ENCODE results near the gene SUGCT.

The SUGCT gene

GRCh38 chr7:40477094-40477493 lies 342.3 kb downstream of the SUGCT start:
- Histone ChIP-seq H3K79me2 (ENCODE audit: control insufficient read depth, insufficient read depth, low read length, poor library complexity) (no peaks in the 10 kb centered on the region), H3K36me3 (ENCODE audit: control insufficient read depth in 1 of 2, insufficient read depth in 2 of 2, low read length in 2 of 2) (no peaks in the 10 kb centered on the region), H4K12ac (ENCODE audit: low read depth, low read length) (no peak overlapping the region), H4K8ac (ENCODE audit: low read depth, low read length) (no peak overlapping the region), H3K18ac (ENCODE audit: low read length) (no peak overlapping the region), H3K23ac (ENCODE audit: low read length) (no peak overlapping the region), H2AK5ac (ENCODE audit: low read length) (no peak overlapping the region), H2AFZ (ENCODE audit: insufficient read depth, low read length, poor library complexity) (no peak overlapping the region), H3K4me3 (ENCODE audit: low read depth, low read length) (no peak overlapping the region), H3K27ac (ENCODE audit: low read depth, low read length) (no peak overlapping the region), H3K4me1 (ENCODE audit: control insufficient read depth in 1 of 2, insufficient read depth in 2 of 2, low read length in 2 of 2) (no peaks in the 10 kb centered on the region), H3K4ac (ENCODE audit: low read depth, low read length) (no peak overlapping the region), H2BK12ac (ENCODE audit: low read length) (no peak overlapping the region), H3K14ac (ENCODE audit: low read length) (no peak overlapping the region), H3K9ac (ENCODE audit: low read length) (no peak overlapping the region), H3K79me1 (ENCODE audit: low read length) (no peaks in the 10 kb centered on the region), H3K27me3 (ENCODE audit: insufficient read depth, low read length) (no peaks in the 10 kb centered on the region), H3K9me3 (ENCODE audit: insufficient read depth, low read depth, low read length) (no peaks in the 10 kb centered on the region), H4K91ac (ENCODE audit: low read depth, low read length) (no peak overlapping the region), H2BK5ac (ENCODE audit: low read depth, low read length, poor library complexity) (no peak overlapping the region), H2BK120ac (ENCODE audit: insufficient read depth, low read length, poor library complexity) (no peak overlapping the region), H3K4me2 (ENCODE audit: low read length) (no peak overlapping the region)
- no peak for DNase-seq
- no CpG with 5 or more reads among the region's 2 CpGs for WGBS (ENCODE audit: extremely low coverage, insufficient coverage, insufficient read length)

- H3K14ac ChIP-seq (ENCODE audit: low read length) = no peak overlapping the region
- H2BK120ac ChIP-seq (ENCODE audit: insufficient read depth, low read length, poor library complexity) = no peak overlapping the region
- no peaks in the 10 kb centered on the region for H3K36me3 ChIP-seq (ENCODE audit: control insufficient read depth in 1 of 2, insufficient read depth in 2 of 2, low read length in 2 of 2)
- H3K27ac ChIP-seq (ENCODE audit: low read depth, low read length) = no peak overlapping the region
- H2AFZ ChIP-seq (ENCODE audit: insufficient read depth, low read length, poor library complexity) = no peak overlapping the region
- no peak overlapping the region for H3K4me3 ChIP-seq (ENCODE audit: low read depth, low read length)
- no peak overlapping the region for H2AK5ac ChIP-seq (ENCODE audit: low read length)
- H3K23ac ChIP-seq (ENCODE audit: low read length) = no peak overlapping the region
- no peaks in the 10 kb centered on the region for H3K79me2 ChIP-seq (ENCODE audit: control insufficient read depth, insufficient read depth, low read length, poor library complexity)
- H3K18ac ChIP-seq (ENCODE audit: low read length) = no peak overlapping the region
- WGBS (ENCODE audit: extremely low coverage, insufficient coverage, insufficient read length) = no CpG with 5 or more reads among the region's 3 CpGs
- no peaks in the 10 kb centered on the region for H3K27me3 ChIP-seq (ENCODE audit: insufficient read depth, low read length)
- no peaks in the 10 kb centered on the region for H3K4me1 ChIP-seq (ENCODE audit: control insufficient read depth in 1 of 2, insufficient read depth in 2 of 2, low read length in 2 of 2)
- no peak overlapping the region for H3K4me2 ChIP-seq (ENCODE audit: low read length)
- no peak overlapping the region for H4K12ac ChIP-seq (ENCODE audit: low read depth, low read length)
- no peak overlapping the region for H4K91ac ChIP-seq (ENCODE audit: low read depth, low read length)
- no peak overlapping the region for H2BK5ac ChIP-seq (ENCODE audit: low read depth, low read length, poor library complexity)
- no peak overlapping the region for H4K8ac ChIP-seq (ENCODE audit: low read depth, low read length)
- no peaks in the 10 kb centered on the region for H3K79me1 ChIP-seq (ENCODE audit: low read length)
- no peaks in the 10 kb centered on the region for H3K9me3 ChIP-seq (ENCODE audit: insufficient read depth, low read depth, low read length)
- DNase-seq = no peak
- H3K4ac ChIP-seq (ENCODE audit: low read depth, low read length) = no peak overlapping the region
- no peak overlapping the region for H3K9ac ChIP-seq (ENCODE audit: low read length)
- H2BK12ac ChIP-seq (ENCODE audit: low read length) = no peak overlapping the region
Measured at GRCh38 chr7:40482845-40483244, 348.0 kb downstream of the SUGCT start.

GRCh38 chr7:40483630-40484029 lies 348.8 kb downstream of the SUGCT start:
- Histone ChIP-seq H3K18ac (ENCODE audit: low read length) (no peak overlapping the region), H3K79me2 (ENCODE audit: control insufficient read depth, insufficient read depth, low read length, poor library complexity) (no peaks in the 10 kb centered on the region), H3K9ac (ENCODE audit: low read length) (no peak overlapping the region), H4K12ac (ENCODE audit: low read depth, low read length) (no peak overlapping the region), H2BK12ac (ENCODE audit: low read length) (no peak overlapping the region), H4K91ac (ENCODE audit: low read depth, low read length) (no peak overlapping the region), H3K9me3 (ENCODE audit: insufficient read depth, low read depth, low read length) (no peaks in the 10 kb centered on the region), H3K36me3 (ENCODE audit: control insufficient read depth in 1 of 2, insufficient read depth in 2 of 2, low read length in 2 of 2) (no peaks in the 10 kb centered on the region), H4K8ac (ENCODE audit: low read depth, low read length) (no peak overlapping the region), H3K14ac (ENCODE audit: low read length) (no peak overlapping the region), H2BK5ac (ENCODE audit: low read depth, low read length, poor library complexity) (no peak overlapping the region), H2AFZ (ENCODE audit: insufficient read depth, low read length, poor library complexity) (no peak overlapping the region), H3K4me3 (ENCODE audit: low read depth, low read length) (no peak overlapping the region), H3K23ac (ENCODE audit: low read length) (no peak overlapping the region), H3K4me2 (ENCODE audit: low read length) (no peak overlapping the region), H3K4ac (ENCODE audit: low read depth, low read length) (no peak overlapping the region), H2BK120ac (ENCODE audit: insufficient read depth, low read length, poor library complexity) (no peak overlapping the region), H2AK5ac (ENCODE audit: low read length) (no peak overlapping the region), H3K79me1 (ENCODE audit: low read length) (no peaks in the 10 kb centered on the region), H3K4me1 (ENCODE audit: control insufficient read depth in 1 of 2, insufficient read depth in 2 of 2, low read length in 2 of 2) (no peaks in the 10 kb centered on the region), H3K27me3 (ENCODE audit: insufficient read depth, low read length) (no peaks in the 10 kb centered on the region), H3K27ac (ENCODE audit: low read depth, low read length) (no peak overlapping the region)
- WGBS (ENCODE audit: extremely low coverage, insufficient coverage, insufficient read length) = no CpG with 5 or more reads among the region's 1 CpG
- peak in 1 of 2 donors; percentile 31 for DNase-seq

GRCh38 chr7:40489844-40490602 lies 355.2 kb downstream of the SUGCT start:
- H4K8ac ChIP-seq (ENCODE audit: low read depth, low read length) = no peak overlapping the region
- no peak overlapping the region for H3K4me3 ChIP-seq (ENCODE audit: low read depth, low read length)
- no peak overlapping the region for H2AK5ac ChIP-seq (ENCODE audit: low read length)
- H3K9ac ChIP-seq (ENCODE audit: low read length) = no peak overlapping the region
- H2BK120ac ChIP-seq (ENCODE audit: insufficient read depth, low read length, poor library complexity) = no peak overlapping the region
- H2BK12ac ChIP-seq (ENCODE audit: low read length) = no peak overlapping the region
- DNase-seq = peak in 1 of 2 donors; percentile 16
- no peak overlapping the region for H3K23ac ChIP-seq (ENCODE audit: low read length)
- no peak overlapping the region for H3K27ac ChIP-seq (ENCODE audit: low read depth, low read length)
- no peak overlapping the region for H3K18ac ChIP-seq (ENCODE audit: low read length)
- H3K79me1 ChIP-seq (ENCODE audit: low read length) = no peaks in the 10 kb centered on the region
- H2BK5ac ChIP-seq (ENCODE audit: low read depth, low read length, poor library complexity) = no peak overlapping the region
- no peaks in the 10 kb centered on the region for H3K27me3 ChIP-seq (ENCODE audit: insufficient read depth, low read length)
- no peak overlapping the region for H2AFZ ChIP-seq (ENCODE audit: insufficient read depth, low read length, poor library complexity)
- H4K12ac ChIP-seq (ENCODE audit: low read depth, low read length) = no peak overlapping the region
- no peaks in the 10 kb centered on the region for H3K4me1 ChIP-seq (ENCODE audit: control insufficient read depth in 1 of 2, insufficient read depth in 2 of 2, low read length in 2 of 2)
- H4K91ac ChIP-seq (ENCODE audit: low read depth, low read length) = no peak overlapping the region
- no CpG with 5 or more reads among the region's 2 CpGs for WGBS (ENCODE audit: extremely low coverage, insufficient coverage, insufficient read length)
- no peak overlapping the region for H3K14ac ChIP-seq (ENCODE audit: low read length)
- no peak overlapping the region for H3K4ac ChIP-seq (ENCODE audit: low read depth, low read length)
- H3K36me3 ChIP-seq (ENCODE audit: control insufficient read depth in 1 of 2, insufficient read depth in 2 of 2, low read length in 2 of 2) = no peaks in the 10 kb centered on the region
- H3K4me2 ChIP-seq (ENCODE audit: low read length) = no peak overlapping the region
- H3K79me2 ChIP-seq (ENCODE audit: control insufficient read depth, insufficient read depth, low read length, poor library complexity) = no peaks in the 10 kb centered on the region
- H3K9me3 ChIP-seq (ENCODE audit: insufficient read depth, low read depth, low read length) = no peaks in the 10 kb centered on the region

Data from trophoblast cell (in vitro differentiated cells and primary cell).